Measurements from ENCODE around the gene RUNX2.
"Not testable (repeated sequence)": the region's sequence is repeated elsewhere in the genome, so short reads cannot be mapped to it uniquely, and the experiment has no call there.

The RUNX2 gene

GRCh38 chr6:45667300-45667699, 339.2 kb downstream of the RUNX2 start:
- peak; percentile 54 for DNase-seq (ENCODE audit: low read depth)
- no peak for TF ChIP-seq MAX (IDR thresholded peaks at IDR 0.05; ENCODE audit: low read depth, low read length)
- H3K4me3 ChIP-seq (ENCODE audit: low read depth, low read length) = no peak overlapping the region

- peak; percentile 41 for DNase-seq (ENCODE audit: low read depth)
- H3K4me3 ChIP-seq (ENCODE audit: low read depth, low read length) = no peak overlapping the region
- TF ChIP-seq MAX (IDR thresholded peaks at IDR 0.05; ENCODE audit: low read depth, low read length) (no peak), CTCF (IDR thresholded peaks at IDR 0.05; ENCODE audit: low read depth, low read length) (no peak), POLR2A (IDR thresholded peaks at IDR 0.05; ENCODE audit: extremely low read depth, insufficient read length) (no peak), MYC (IDR thresholded peaks at IDR 0.05; ENCODE audit: low read depth, low read length) (no peak)
These were observed 339.6 kb downstream of the RUNX2 start for GRCh38 chr6:45667766-45668165.

- no peak for TF ChIP-seq MYC (IDR thresholded peaks at IDR 0.05; ENCODE audit: low read depth, low read length)
- no peak for TF ChIP-seq MAX (IDR thresholded peaks at IDR 0.05; ENCODE audit: low read depth, low read length)
- no peak for TF ChIP-seq POLR2A (IDR thresholded peaks at IDR 0.05; ENCODE audit: extremely low read depth, insufficient read length)
- TF ChIP-seq CTCF (IDR thresholded peaks at IDR 0.05; ENCODE audit: low read depth, low read length) = no peak
- DNase-seq (ENCODE audit: low read depth) = no peak
- no peak overlapping the region for H3K4me3 ChIP-seq (ENCODE audit: low read depth, low read length)
These were observed 340.6 kb downstream of the RUNX2 start for GRCh38 chr6:45668705-45669104.

- DNase-seq (ENCODE audit: low read depth) = not testable (repeated sequence)
These were observed 345.0 kb downstream of the RUNX2 start for GRCh38 chr6:45673167-45673566.

GRCh38 chr6:45675166-45675565, 347.0 kb downstream of the RUNX2 start:
- DNase-seq (ENCODE audit: low read depth); H3K4me3 ChIP-seq (ENCODE audit: low read depth, low read length): not testable (repeated sequence)

More at GRCh38 chr6:45673167-45673566, 345.0 kb downstream of the RUNX2 start:
- not testable (repeated sequence) for H3K4me3 ChIP-seq (ENCODE audit: low read depth, low read length)

GRCh38 chr6:45675634-45676033, 347.5 kb downstream of the RUNX2 start:
- no peak for TF ChIP-seq CTCF (IDR thresholded peaks at IDR 0.05; ENCODE audit: low read depth, low read length)
- no peak for TF ChIP-seq MAX (IDR thresholded peaks at IDR 0.05; ENCODE audit: low read depth, low read length)
- TF ChIP-seq MYC (IDR thresholded peaks at IDR 0.05; ENCODE audit: low read depth, low read length) = no peak
- no peak for TF ChIP-seq POLR2A (IDR thresholded peaks at IDR 0.05; ENCODE audit: extremely low read depth, insufficient read length)
- no peak for DNase-seq (ENCODE audit: low read depth)
- no peak overlapping the region for H3K4me3 ChIP-seq (ENCODE audit: low read depth, low read length)

GRCh38 chr6:45676380-45676779, 348.2 kb downstream of the RUNX2 start:
- no peak overlapping the region for H3K4me3 ChIP-seq (ENCODE audit: low read depth, low read length)
- peak; percentile 45 for DNase-seq (ENCODE audit: low read depth)
- no peak for TF ChIP-seq MAX (IDR thresholded peaks at IDR 0.05; ENCODE audit: low read depth, low read length)

GRCh38 chr6:45677381-45678284, 349.5 kb downstream of the RUNX2 start:
- DNase-seq (ENCODE audit: low read depth) = peak; percentile 87
- TF ChIP-seq CTCF (IDR thresholded peaks at IDR 0.05; ENCODE audit: low read depth, low read length) = no peak
- no peak for TF ChIP-seq POLR2A (IDR thresholded peaks at IDR 0.05; ENCODE audit: extremely low read depth, insufficient read length)
- 0 out of 2 replicates have a peak, but pooled peaks have one; percentile 26 for TF ChIP-seq MYC (IDR thresholded peaks at IDR 0.05; ENCODE audit: low read depth, low read length)
- TF ChIP-seq MAX (IDR thresholded peaks at IDR 0.05; ENCODE audit: low read depth, low read length) = peak; percentile 54; the same call in 1 of the 2 replicates
- H3K4me3 ChIP-seq (ENCODE audit: low read depth, low read length) = peak overlapping the region; percentile 8

Measured in NB4 (cell line).